Effector memory CD8-positive, alpha-beta T cell (primary cell): ENCODE measurements around the gene F8.

ENCODE experiments used
- ATAC-seq: fragments of 150-1000 bp; cut with Tn5 transposase; replicated peaks from 2 replicates; pipeline ENCODE4 v1.10.0; 2021; ENCODE audit warnings: mild to moderate bottlenecking, moderate library complexity
- DNase-seq, 3 experiments: peaks; one replicate each; pipeline ENCODE4 v3.0.0; 2021
- H3K27ac Mint-ChIP-seq, 2 donors: one replicate each; pipeline ENCODE4 v1.8.0; 2022; ENCODE audit warnings: mild to moderate bottlenecking in 2 of 2, mixed read lengths in 2 of 2, moderate library complexity in 2 of 2
- H3K27me3 Mint-ChIP-seq, 2 donors: one replicate each; pipeline ENCODE4 v1.8.0; 2022; ENCODE audit warnings: mixed read lengths in 2 of 2
- H3K36me3 Mint-ChIP-seq: one replicate; pipeline ENCODE4 v1.8.0; 2022; ENCODE audit warnings: mild to moderate bottlenecking, moderate library complexity, mixed read lengths; ENCODE audit not compliant: insufficient read depth
- H3K4me1 Mint-ChIP-seq, 2 donors: one replicate each; pipeline ENCODE4 v1.8.0; 2022; ENCODE audit warnings: low read depth in 2 of 2, mixed read lengths in 2 of 2
- H3K4me3 Mint-ChIP-seq, 2 donors: one replicate each; pipeline ENCODE4 v1.8.0; 2022; ENCODE audit warnings: mild to moderate bottlenecking in 2 of 2, mixed read lengths in 2 of 2, moderate library complexity in 2 of 2
- H3K9me3 Mint-ChIP-seq, 2 donors: one replicate each; pipeline ENCODE4 v1.8.0; 2022; ENCODE audit warnings: mixed read lengths in 2 of 2

The F8 gene

GRCh38 chrX:155054255-155054654 is 31.7 kb upstream of the F8 start:
- DNase-seq, result no peak
- H3K27ac Mint-ChIP-seq, result no peak overlapping the region
- peaks cover 3 to 5% of the 10 kb centered on the region in 2 donors for H3K4me1 Mint-ChIP-seq
- H3K9me3 Mint-ChIP-seq, result no peaks in the 10 kb centered on the region
- H3K36me3 Mint-ChIP-seq, result peaks cover 14% of the 10 kb centered on the region
- no peak for ATAC-seq
- no peak overlapping the region for H3K4me3 Mint-ChIP-seq
- no peaks in the 10 kb centered on the region for H3K27me3 Mint-ChIP-seq

GRCh38 chrX:155053656-155054055 is 31.1 kb upstream of the F8 start:
- peak overlapping the region in 1 of 2 donors; percentile 38 for H3K27ac Mint-ChIP-seq
- DNase-seq, result no peak
- peaks cover 18% of the 10 kb centered on the region for H3K36me3 Mint-ChIP-seq
- peaks cover 8 to 9% of the 10 kb centered on the region in 2 donors for H3K4me1 Mint-ChIP-seq
- no peak for ATAC-seq
- no peaks in the 10 kb centered on the region for H3K9me3 Mint-ChIP-seq
- no peaks in the 10 kb centered on the region for H3K27me3 Mint-ChIP-seq
- H3K4me3 Mint-ChIP-seq, result no peak overlapping the region

DNA sequence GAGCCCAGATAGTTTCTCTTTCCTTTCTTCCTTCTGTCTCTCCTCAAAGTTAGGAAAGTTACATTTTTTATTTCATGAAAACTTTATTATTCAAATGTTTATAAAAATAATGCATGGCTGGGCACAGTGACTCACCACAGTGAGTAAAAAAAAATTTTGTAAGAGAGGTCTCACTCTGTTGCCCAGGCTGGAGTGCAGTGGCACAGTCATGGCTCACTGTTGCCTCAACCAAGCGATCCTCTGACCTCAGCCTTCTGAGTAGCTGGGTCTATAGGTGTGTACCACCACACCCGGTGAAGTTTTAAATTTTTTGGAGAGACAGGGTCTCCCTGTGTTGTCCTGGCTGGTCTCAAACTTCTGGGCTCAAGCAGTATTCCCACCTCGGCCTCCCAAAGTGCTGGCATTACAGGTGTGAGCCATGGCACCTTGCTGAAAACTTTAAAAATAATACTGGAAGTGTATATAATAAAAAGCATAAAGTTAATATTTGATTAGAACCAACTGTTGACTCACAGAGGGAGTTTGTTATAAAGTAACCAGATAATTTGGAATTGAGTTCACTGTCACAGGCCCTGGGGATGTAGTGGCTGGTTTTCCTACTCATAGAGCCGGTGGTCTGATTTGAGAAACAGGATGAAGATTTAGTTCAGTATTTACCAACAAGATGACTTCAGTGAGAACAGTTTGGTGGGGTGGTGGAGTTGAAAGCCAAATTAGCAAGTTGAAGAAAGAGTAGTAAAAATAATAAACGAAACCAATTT is 30.4 kb upstream of the F8 start:
- no peaks in the 10 kb centered on the region for H3K9me3 Mint-ChIP-seq
- H3K27ac Mint-ChIP-seq, result peak overlapping the region in 1 of 2 donors; percentile 38

DNA sequence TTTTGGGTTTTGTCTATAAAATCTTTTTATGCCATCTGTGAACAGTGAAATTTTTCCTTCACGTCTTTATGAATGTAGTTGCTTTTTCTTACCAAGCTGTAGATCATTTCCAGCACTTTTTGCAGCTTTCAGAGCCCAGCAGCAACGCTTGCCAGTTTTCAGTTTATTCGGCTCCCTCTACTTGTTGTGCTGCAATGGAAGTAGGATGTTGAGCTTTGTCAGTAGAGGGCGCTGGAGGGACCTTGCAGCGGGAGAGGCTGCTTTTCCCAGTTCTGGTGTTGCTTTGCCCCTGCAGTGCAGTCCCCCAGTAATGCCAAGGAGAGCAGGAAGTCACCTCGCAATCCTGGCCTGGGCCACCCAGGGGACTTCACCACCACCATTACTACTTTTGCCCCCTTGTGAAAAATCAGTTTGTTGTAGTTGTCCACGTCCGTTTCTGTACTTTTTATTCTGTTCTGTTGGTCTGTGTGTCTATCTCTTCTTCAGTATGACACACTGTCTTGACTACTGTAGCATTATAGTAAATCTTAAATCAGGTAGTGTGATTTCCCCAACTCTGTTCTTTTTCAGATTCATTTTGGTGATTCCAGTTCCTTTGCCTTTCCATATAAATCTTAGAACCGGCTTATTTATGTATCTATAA is 26.6 kb upstream of the F8 start:
- H3K4me1 Mint-ChIP-seq, result peaks cover 7 to 12% of the 10 kb centered on the region in 2 donors
- no peak overlapping the region for H3K4me3 Mint-ChIP-seq
- H3K9me3 Mint-ChIP-seq, result no peaks in the 10 kb centered on the region
- no peaks in the 10 kb centered on the region for H3K27me3 Mint-ChIP-seq
- H3K36me3 Mint-ChIP-seq, result peaks cover 17% of the 10 kb centered on the region
- DNase-seq (peak; percentile 28 to 33 (median 31)), ATAC-seq (peak; percentile 56)
- peak overlapping the region; percentile 41 to 44 for H3K27ac Mint-ChIP-seq

More for the DNA sequence above, 30.4 kb upstream of the F8 start:
- no peak for ATAC-seq
- peaks cover 18% of the 10 kb centered on the region for H3K36me3 Mint-ChIP-seq
- no peak overlapping the region for H3K4me3 Mint-ChIP-seq
- DNase-seq, result no peak
- peaks cover 10 to 12% of the 10 kb centered on the region in 2 donors for H3K4me1 Mint-ChIP-seq
- H3K27me3 Mint-ChIP-seq, result no peaks in the 10 kb centered on the region

- Mint-ChIP-seq H3K4me1 (peaks cover 7 to 14% of the 10 kb centered on the region in 2 donors), H3K27ac (no peak overlapping the region), H3K36me3 (peaks cover 14% of the 10 kb centered on the region), H3K27me3 (no peaks in the 10 kb centered on the region), H3K9me3 (no peaks in the 10 kb centered on the region), H3K4me3 (no peak overlapping the region)
- DNase-seq (no peak), ATAC-seq (no peak)
Measured at GRCh38 chrX:155046811-155047528, 24.4 kb upstream of the F8 start.

DNA sequence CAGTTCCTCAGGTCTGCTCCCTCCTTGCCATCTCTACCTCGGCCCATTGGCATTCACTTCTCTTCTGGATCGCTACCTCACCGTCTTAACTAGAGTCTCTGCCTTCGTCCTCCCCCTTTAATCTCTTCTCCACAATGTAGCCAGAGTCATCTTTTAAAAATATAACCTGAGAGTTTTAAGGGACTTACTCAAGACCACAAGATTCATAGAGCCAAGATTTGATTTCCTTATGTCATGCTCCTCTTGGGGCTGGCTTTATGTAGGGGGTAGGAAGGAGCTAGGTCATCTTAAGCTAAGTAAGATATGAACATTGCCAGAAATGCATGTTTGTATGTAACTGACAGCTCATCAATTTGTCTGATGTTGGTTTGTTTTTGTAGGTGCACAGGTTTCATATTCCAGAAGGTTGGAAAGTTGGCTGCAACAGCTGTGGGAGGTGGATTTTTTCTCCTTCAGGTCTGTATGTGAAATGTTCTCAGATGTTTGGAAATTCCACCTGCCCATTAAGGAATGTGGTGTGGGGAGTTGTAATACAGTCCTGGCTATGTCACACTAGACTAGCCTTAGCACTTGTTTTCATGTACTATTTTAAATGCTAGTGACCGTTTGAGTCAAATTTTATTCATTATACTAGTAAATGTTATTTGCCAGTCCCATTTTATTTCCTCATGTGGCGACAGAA is 23.7 kb upstream of the F8 start:
- Mint-ChIP-seq H3K9me3 (no peaks in the 10 kb centered on the region), H3K36me3 (peaks cover 17% of the 10 kb centered on the region), H3K4me1 (peaks cover 7 to 14% of the 10 kb centered on the region in 2 donors), H3K27me3 (no peaks in the 10 kb centered on the region), H3K4me3 (no peak overlapping the region), H3K27ac (peak overlapping the region in 1 of 2 donors; percentile 88)
- no peak for DNase-seq
- no peak for ATAC-seq

- no peak overlapping the region for H3K27ac Mint-ChIP-seq
- peaks cover 6% of the 10 kb centered on the region for H3K36me3 Mint-ChIP-seq
- H3K27me3 Mint-ChIP-seq, result no peaks in the 10 kb centered on the region
- ATAC-seq (no peak), DNase-seq (no peak)
- no peaks in the 10 kb centered on the region for H3K9me3 Mint-ChIP-seq
- H3K4me1 Mint-ChIP-seq, result peaks cover 10 to 20% of the 10 kb centered on the region in 2 donors
- H3K4me3 Mint-ChIP-seq, result no peak overlapping the region
Measured at GRCh38 chrX:155035688-155036087, 13.2 kb upstream of the F8 start.

DNA sequence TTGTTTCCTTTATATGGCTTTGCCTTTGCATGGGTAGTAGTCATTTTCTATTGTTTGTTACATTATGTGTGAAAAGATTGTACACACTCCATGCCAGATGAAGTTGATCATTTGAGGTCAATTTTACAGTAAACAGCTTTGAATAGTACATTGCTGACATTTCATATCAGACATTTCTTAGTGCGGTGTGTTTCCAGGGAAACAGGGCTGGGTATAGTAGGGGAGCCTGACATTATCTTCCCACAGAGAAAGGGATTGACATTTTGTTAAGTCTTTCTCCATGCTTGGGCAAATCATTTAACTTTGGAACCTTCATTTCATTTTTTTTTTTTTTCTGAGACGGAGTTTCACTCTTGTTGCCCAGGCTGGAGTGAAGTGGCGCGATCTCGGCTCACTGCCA is 9.1 kb upstream of the F8 start:
- H3K9me3 Mint-ChIP-seq, result no peaks in the 10 kb centered on the region
- ATAC-seq (no peak), DNase-seq (no peak)
- peak overlapping the region in 1 of 2 donors; percentile 76 for H3K27ac Mint-ChIP-seq
- H3K4me3 Mint-ChIP-seq, result no peak overlapping the region
- no peaks in the 10 kb centered on the region for H3K27me3 Mint-ChIP-seq
- H3K36me3 Mint-ChIP-seq, result peaks cover 15% of the 10 kb centered on the region
- H3K4me1 Mint-ChIP-seq, result peaks cover 7 to 13% of the 10 kb centered on the region in 2 donors

DNA sequence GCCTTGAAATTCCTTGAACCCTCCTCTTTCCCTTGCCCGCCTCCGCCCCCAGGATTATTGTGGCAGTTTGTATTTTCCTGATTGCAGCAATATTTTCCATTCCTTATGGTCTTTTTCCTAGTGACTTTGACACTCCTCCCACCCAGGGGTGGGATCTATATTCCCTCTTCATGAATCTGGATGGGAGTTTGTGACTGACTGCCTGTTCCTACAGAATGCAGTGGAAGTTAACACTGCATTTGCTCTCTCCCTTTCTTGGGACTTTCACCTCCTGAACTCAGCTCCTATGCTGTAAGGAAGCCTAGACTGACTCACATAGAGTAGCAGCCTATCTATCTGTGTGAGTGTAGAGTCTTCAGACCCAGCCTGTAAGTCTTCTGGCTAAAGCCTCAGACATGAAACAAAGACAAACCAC is 6.4 kb upstream of the F8 start:
- DNase-seq (no peak), ATAC-seq (no peak)
- Mint-ChIP-seq H3K27me3 (no peaks in the 10 kb centered on the region), H3K36me3 (peaks cover 22% of the 10 kb centered on the region), H3K4me3 (peak overlapping the region in 1 of 2 donors; percentile 51), H3K9me3 (no peaks in the 10 kb centered on the region), H3K4me1 (peaks cover 7 to 9% of the 10 kb centered on the region in 2 donors), H3K27ac (peak overlapping the region; percentile 92 to 95)

DNA sequence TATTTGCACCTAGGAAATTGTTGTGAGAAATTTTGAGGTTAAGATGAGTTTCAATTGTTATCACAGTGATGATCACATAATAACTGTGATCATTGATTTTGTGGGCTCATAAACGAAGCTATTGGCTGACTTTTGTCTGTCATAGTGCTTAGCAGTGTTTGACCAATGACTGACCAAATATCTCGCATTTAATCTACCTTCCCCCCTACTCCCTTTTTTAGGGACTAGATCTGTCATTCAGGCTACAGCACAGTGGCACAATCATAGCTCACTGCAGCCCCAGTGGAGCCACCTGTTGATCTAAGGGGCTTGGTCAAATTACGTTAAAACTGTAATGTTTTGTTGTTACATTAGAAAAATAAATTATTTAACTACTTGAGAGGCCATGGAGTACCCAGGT is 5.6 kb upstream of the F8 start:
- no peaks in the 10 kb centered on the region for H3K27me3 Mint-ChIP-seq
- peak overlapping the region; percentile 92 to 95 for H3K27ac Mint-ChIP-seq
- no peaks in the 10 kb centered on the region for H3K9me3 Mint-ChIP-seq
- peaks cover 7 to 9% of the 10 kb centered on the region in 2 donors for H3K4me1 Mint-ChIP-seq
- ATAC-seq (no peak), DNase-seq (no peak)
- peaks cover 22% of the 10 kb centered on the region for H3K36me3 Mint-ChIP-seq
- peak overlapping the region; percentile 76 to 84 for H3K4me3 Mint-ChIP-seq

DNA sequence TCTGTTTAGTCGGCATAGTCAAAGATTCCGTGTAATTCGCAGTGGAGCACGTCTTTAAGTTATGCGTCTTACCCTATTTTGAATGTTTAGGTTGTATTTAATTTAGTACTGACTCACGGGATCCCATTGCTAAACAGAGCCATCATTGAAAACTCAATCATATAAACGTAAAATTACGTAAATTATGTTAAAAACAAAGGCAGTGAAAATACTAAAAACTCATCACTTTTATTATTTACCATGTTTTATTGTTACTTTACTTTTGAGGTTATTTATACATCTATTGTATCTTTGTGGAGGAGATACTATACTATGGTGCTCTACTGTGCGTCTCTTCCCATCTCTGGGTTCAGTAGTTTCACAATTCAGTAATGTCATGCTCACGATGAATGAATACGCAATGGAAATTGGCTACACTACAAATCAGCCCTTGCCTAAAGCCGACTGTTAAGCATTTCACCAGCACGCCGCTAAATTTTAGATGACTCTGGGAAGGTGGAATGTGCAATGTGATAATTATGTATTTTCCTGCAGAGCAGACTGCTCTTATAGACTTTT is 5.1 kb upstream of the F8 start:
- H3K36me3 Mint-ChIP-seq, result peaks cover 22% of the 10 kb centered on the region
- peak overlapping the region; percentile 92 to 95 for H3K27ac Mint-ChIP-seq
- ATAC-seq (no peak), DNase-seq (peak in 2 of 3 experiments; percentile 1 to 5)
- peak overlapping the region; percentile 76 to 84 for H3K4me3 Mint-ChIP-seq
- H3K9me3 Mint-ChIP-seq, result no peaks in the 10 kb centered on the region
- no peaks in the 10 kb centered on the region for H3K27me3 Mint-ChIP-seq
- H3K4me1 Mint-ChIP-seq, result peaks cover 7 to 9% of the 10 kb centered on the region in 2 donors

DNA sequence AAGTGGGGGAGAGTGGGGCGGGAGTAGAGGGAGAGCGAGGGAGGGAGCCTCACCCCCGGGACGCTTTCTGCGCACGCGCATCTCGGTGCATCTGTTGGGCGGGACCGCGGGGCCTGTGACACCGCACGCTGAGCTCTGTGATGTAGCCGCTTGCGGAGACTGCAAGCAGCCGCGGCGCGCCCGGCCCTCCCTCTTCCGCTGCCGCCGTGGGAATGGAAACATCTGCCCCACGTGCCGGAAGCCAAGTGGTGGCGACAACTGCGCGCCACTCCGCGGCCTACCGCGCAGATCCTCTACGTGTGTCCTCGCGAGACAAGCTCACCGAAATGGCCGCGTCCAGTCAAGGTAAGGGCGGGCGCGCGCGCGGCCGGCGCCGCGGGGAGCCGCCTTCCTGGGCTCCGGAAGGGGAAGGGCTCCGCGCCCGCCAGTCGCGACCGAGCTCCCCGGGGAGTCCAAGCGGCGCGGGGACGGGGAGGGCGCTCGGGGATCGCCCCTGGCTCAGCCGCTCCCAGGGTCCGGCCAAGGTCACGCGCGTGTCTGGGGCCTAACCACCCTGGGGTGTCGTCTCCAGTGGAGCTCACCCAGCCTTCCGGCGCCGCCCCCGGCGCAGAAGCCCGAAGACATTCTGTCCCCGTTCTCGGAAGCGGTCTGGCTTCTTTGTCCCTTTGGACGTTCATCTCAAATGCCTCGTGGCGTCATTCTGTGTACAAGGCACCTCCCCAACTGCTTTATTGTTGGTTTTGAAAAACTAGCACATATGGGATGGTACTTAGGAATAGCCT is 4.4 kb upstream of the F8 start, which contains the start of gene FUNDC2:
TSS of gene FUNDC2 (plus strand) at position 118 of the 782 bp plus-strand sequence. CDS start at position 213, 95 bp downstream.
- no peaks in the 10 kb centered on the region for H3K27me3 Mint-ChIP-seq
- H3K36me3 Mint-ChIP-seq, result peaks cover 22% of the 10 kb centered on the region
- peak; percentile 89 to 90 (median 89) for DNase-seq
- peak within 1 kb of the TSS; percentile 76 to 84 for H3K4me3 Mint-ChIP-seq
- no peaks in the 10 kb centered on the region for H3K9me3 Mint-ChIP-seq
- peak; percentile 86 for ATAC-seq
- peaks cover 7 to 9% of the 10 kb centered on the region in 2 donors for H3K4me1 Mint-ChIP-seq
- H3K27ac Mint-ChIP-seq, result peak within 1 kb of the TSS; percentile 92 to 95
